Skin of body (tissue), 2 donors: Measurements from ENCODE around the gene AMPD2. TPM values are rescaled to one million over a fixed set of nuclear protein-coding genes. Genes with fewer than 3 reads are reported as not detected.

Source experiments
- DNase-seq: peaks from one replicate; lab custom pipeline; 2025; lab: John Stamatoyannopoulos, UW
- total RNA-seq: library from RNA; depleted of rRNA; stranded (reverse); fragments of >200 nt; gene quantifications from one replicate; pipeline ENCODE4 v1.2.3, GENCODE V29; 2014

The AMPD2 gene
- total RNA-seq, 1 donor from 2014 or later = 29.9 TPM

DNA sequence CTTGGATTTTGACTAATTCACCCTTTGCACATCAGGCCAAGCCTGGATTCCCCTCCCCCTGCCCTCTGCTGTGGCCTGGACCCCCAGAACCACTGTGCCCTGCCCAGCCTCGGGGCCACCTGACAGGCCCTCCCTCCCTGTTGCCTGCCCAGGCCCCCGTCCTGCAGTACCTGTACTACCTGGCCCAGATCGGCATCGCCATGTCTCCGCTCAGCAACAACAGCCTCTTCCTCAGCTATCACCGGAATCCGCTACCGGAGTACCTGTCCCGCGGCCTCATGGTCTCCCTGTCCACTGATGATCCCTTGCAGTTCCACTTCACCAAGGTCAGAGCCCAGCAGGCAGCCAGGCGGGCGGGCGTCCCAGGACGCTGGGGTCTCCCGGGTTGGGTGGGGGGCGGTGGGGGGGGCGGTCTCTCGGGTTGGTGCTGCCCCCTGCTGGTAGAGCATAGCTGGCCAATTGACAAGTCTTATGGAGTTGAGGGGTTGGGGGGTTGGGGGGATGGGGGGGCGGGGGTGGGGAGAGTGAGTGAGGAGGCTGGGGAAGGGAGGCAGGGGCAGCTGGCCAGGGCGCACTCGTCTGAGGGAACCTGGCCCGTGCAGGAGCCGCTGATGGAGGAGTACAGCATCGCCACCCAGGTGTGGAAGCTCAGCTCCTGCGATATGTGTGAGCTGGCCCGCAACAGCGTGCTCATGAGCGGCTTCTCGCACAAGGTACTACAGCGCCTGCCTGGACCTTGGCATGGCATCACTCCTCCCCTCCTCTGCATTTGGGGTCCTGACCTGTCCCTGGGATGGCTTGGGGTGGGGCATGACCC, 10.7 kb downstream of the AMPD2 start:
- no peak for DNase-seq

DNA sequence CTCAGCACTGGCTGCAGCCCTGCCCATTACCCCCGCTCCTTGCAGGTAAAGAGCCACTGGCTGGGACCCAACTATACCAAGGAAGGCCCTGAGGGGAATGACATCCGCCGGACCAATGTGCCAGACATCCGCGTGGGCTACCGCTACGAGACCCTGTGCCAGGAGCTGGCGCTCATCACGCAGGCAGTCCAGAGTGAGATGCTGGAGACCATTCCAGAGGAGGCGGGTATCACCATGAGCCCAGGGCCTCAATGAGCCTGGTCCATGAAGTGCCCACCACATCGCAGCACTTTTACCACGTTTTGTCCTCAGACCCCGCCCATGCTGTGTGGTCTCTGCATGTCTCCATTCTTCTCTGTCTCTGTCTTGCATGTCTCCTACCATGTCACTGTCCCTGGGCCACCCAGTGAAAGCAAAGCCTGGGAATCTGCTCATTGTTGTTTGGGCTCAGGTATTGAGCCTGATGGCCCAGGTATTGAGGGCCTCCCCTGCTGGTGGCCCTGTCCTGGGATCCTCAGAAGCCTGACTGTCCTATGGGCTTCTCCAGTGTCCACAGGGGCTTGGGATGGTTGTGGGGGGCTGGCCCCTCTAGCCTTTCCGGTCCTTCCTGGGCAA, 11.4 kb downstream of the AMPD2 start:
- DNase-seq = no peak

DNA sequence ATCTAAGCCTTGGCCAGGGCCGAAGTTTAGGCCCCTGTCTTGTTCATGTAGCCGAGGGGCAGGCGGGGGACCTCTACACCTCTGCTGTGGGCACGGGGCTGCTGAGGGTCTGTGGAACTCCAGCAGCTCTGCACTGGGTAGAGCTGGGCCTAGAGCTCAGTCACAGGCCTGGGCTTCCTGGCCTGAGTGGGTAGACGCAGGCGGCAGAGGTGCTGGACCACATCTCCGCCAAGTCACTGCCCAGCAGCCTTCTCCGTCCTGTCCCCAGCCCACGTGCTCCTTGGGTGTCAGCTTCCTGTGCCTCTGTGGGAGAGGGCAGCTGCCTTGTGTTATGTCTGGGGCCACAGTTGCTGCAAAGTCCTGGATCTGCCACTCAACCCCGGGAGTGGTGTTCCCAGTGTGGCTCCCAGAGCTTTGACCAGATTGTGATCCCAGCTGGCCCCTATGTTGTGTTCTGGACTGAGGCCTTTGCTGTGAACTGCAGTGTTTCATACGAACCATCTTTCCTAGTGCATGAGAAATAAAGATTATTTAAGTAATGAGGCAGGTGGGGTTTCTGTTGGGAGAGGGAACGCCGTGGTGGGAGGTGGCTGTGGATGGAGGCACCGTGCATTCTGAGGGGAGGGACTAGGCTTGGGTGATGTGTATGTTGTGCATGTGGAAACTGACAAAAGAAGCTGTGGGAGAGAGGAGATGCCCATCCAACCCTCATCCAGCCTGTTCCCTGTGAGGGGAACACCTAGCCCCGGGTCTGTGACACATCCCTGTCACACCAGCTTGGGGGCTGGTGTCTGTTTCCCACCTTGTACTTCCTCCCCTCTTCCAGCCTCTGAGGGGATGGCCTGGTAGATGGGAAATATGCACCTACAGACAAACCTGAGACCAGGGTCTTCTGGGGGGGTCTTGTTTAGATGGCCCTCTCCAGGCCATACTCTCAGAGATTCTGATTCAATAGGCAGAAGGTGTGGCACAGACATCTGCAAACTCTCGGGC, 12.2 kb downstream of the AMPD2 start:
- DNase-seq = no peak

DNA sequence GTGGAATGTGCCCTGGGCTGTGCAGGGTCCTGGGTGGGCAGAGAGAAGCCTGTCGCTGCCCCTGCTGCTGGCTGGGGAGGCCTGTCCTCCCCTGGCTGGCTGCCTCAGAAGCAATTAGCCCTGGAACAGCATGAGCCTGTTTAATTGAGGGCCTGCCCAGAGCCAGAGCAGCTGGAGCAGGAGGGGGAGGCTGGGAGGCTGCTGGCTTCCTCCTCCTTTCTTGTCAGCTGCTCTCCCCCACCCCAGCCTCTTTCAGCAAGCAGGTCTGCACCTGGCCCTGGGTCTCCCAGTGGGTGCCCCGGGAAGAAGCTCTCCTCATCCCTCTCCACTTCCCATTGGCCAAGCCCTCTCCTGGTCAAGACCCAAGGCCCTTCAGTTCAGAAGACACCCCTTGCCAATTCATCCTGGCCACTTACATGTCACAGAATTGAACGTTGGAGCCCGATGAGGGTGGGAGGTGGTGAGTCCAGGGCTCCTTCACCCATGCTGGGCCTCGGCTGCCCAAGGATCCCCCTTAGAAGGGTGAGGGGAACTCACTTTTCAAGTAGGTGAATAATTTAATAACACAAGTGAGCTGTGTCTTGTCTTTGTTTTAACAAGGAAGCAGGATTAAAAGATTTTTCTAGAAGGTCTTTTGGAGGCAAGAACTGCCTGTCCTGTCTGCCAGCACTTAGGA, 13.2 kb downstream of the AMPD2 start:
- DNase-seq = no peak

DNA sequence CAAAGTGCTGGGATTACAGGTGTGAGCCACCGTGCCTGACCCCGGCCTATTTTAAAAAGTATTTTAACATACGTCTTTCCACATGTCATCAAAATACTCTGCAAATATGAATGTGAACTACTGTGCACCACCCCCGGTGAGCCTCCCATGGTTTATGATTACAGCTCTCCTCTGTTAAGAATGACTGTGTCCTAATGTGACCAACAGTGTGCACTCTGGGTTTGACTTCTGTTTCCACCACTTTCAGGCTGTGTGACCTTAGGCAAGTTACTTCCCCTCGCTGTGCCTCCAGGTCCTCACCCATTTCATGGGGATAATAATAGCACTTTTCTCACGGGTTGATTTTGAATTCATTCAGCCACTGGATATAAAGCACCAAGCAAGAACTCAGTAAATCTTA, 14.7 kb downstream of the AMPD2 start:
- DNase-seq = no peak

DNA sequence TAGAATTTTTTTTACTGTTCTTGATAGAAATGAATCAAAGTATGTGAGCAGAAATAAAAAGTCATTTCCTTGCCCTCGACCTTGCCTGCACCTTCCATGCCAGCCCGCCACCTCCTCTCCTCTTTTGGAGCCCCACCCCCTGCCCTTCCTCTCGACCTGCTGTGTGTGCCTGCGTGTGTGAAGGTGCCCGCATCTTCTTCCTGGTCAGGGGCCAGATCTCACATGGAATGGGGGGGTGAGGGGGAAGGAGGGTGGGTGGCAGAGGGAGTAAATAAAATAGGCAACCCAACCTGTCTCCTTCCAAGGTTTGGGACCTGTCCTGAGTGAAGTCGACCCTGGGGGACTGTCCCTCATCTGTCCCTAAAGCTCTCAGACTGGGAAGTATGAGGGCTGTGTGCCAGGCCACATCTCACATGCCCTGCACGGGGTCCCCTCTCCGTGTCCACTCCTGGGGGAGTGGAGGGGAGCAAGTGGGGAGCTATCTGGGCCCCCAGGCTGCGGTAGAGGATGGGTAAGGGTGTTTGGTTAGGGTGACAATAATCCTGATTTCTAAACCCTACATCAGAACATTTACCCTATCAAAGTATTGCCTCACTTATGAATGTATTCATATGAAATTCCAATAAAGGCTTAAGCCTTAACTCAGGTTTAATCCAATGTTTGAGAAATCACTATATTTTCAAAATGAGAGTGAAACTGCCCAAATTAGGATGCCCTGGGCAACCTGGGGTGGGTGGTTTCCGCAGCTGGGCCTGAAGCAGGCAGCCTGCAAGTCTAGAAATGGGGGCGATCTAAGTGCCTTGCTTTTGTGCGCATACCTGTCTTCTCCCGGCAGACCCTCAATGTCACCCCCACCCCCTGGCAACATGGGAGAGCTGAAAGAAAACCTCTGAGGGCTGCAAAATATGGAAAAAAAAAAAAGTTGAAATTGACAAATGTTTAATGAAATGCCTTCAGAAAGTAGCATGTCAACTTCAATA, 15.4 kb downstream of the AMPD2 start:
- no peak for DNase-seq

DNA sequence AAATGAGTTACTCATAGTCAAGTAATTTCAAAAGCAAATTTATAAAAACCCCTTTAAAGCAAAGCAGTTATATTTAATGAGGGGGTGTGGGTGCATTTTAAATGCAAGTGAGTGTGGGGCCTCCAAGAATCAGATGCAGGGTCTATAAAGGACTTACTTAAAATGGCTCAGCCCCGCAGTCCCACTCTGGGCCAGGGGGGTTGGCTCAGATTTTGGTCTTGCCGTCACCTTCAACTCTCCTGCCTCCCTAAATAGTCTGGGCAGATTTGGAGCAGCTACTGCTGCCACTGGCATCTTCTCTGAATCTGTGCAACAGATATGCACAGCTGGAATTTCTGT, 16.2 kb downstream of the AMPD2 start:
- no peak for DNase-seq

DNA sequence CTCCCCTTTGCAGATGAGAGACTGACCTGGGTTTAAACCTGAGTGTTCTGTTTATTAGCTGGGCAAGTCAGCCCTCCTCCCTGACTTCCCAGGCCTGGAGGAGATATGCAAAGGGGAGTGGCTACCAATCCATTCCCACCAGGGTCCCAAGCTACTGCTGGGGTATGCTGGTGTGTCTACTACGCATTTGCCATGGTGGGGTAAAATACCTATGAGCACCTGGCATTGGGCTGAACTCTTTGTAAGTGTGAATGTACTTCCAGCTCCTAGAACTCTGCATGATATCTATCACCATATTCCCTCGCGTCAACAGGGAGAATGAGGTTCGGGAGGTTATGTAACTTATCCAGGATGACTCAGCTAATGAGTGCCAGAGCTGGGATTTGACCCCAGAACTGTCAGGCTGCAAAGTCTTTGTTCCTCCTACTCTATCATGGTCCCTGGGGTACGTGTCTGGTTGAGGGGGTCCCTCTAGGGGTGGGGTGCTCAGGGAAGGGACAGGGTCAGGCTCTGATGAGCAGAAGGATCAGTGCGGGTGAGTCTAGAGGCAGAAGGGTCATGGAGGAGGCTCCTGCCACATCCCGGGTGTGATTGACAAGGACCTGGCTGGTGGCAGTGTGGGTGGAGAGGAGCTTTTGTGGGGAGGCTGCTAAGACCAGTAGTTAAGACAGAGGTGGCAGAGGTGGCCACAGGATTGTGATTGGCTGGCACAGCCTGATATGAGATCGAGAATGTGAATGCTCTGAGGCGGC, 16.7 kb downstream of the AMPD2 start:
- DNase-seq = no peak

DNA sequence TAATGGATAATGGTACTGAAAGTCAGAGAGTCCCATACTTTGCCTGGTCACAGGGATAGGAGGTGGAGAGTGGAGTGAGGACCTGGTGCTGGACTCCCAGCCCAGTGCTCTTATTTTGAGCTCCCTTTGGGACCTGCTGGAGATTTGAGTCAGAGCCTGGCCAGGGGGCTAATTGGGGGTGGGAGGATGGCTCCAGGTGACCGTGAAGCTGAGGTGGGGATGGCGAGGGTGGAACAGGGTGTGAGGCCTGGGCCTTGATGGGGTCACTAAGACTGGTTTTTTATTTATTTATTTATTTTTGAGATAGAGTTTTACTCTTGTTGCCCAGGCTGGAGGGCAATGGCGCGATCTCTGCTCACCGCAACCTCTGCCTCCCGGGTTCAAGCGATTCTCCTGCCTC, 17.8 kb downstream of the AMPD2 start:
- no peak for DNase-seq

DNA sequence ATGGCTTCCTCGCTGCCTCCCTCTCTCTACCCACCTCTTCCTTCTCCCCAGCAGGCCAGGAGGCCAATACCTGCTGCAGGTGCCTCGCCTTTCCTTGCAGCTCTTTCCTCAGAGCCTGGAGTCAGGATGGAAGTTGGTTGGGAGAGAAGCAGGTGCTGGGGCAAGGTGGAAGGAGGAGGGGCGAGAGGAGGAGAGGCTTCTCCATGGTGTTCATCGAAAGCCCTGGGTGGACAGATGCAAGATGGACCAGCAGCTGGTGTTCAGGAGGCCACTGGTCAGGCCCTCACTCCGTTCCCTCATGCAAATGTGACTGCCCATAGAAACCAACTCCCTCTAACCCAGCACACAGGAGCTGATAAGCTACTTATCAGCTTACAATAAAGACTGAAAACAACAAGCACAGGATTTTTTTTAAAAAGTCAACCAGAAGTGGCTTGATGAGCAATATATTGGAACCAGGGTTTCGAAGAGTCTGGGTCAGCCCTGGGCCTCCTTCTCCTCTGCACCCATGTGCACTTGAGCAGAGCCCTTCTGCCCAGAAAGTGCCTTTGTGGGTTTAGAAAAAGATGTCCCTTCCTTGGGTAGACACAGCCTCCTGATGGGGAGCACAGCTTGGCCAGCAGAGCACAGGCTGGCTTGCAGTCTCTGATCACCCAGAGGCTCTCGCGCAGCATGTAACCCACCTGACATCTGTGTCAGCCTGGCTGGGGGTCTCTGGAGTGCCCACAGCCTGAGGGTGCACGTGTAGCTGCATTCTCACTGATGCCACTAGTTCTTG, 19.6 kb downstream of the AMPD2 start:
- no peak for DNase-seq

DNA sequence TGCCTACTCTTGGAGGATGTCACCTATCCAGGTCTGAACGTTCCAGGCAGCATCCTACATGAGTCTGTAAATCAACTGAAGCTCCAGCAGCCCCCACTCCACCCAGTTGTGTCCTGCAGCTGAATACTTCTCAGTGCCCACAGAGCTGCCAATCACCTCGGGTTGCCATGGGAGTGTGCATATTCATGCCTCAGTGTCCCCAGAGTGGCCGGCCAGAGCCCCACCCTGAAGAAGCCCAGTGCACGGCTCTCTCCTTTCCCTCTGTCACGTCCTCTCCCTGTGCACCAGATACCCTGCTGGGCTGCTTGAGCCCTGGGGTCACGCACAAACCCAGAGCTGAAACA, 20.2 kb downstream of the AMPD2 start:
- DNase-seq = no peak

DNA sequence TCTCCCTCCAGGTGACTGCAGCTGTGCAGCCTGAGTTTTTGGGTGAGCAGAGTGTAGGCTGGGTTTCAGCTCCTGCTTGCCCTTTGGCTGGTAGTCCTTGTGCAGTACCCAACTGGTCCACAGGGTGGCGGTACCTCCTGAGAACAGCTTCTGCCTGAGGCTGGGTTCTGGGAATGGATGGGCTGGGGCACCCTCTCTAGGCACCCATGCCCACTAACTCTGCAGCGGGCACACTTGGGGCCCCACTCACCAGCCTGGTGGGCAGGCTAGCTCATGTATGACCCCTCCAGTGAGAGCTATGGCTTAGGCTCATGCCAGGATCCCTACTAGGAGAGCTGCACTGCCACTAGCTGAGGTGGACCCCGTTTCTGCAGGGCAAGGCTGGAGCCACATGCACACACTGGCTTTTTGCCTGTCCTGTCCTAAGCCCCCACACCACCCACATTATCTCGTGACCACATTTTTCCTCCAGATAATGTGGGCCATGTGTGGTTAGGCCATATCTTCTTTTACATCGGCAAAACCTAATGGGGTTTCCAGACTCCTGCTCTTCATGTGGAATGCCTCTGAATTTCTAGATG, 20.7 kb downstream of the AMPD2 start:
- DNase-seq = peak; percentile 24

DNA sequence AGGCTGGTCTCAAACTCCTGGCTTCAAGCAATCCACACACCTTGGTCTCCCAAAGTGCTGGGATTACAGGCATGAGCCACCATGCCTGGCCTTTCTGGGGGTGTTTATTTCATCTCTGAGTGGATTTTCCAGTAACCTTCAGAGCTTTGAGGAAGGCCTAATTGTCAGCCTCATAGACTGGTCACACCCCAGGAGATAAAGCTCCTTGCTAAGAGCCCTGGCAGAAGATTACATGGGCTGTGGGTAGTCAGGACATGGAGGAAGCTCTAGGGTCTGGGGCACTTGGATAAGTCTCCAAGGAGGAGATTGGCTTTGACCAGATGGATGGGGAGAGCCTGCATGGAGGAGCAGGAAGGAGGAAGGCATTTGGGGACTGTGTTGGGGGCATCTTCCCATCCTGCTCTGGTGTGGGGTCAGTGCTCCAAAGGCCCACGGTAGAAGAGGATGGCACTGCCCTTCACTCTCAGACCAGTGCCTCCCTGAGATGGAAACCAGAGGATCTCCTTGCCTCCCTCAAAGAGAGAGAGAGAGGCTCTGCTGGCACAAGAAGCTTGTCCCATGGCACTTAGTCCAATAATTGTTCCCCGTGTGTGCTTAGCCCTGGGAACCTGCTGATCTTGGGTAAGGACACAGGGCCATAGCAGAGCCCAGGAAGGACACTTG, 21.6 kb downstream of the AMPD2 start:
- DNase-seq = no peak

DNA sequence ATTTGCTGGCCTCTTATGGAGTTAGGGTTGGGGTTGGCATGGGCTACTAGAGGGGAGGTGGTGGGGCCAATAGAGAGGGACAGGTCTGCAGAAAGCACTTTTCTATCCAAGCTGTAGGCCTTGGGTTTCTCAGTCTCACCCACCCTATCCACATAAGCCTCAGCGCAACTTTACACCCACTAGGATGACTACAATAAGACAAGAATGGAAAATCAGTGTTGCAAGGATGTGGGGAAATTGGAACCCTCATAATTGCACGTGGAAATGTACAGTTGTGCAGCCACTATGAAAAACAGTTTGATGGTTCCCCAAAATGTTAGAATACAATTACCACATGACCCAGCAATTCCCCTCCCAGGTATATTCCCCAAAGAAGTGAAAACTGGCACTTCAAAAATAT, 22.2 kb downstream of the AMPD2 start:
- no peak for DNase-seq

DNA sequence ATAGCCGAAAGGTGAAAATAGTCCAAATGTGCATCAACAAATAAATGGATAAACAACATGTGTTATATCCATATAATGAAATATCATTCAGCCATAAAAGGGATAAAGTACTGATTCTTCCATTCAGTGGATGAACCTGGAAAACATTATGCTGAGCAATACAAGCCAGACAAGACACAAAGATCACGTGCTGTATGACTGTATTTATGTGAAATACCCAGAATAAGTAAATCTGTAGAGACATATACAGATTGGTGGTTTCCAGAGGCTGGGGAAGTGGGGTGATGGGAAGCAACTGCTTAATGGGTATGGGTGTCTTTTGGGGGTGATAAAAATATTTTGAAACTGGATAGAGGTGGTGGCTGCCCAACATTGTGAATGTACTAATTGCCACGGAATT, 23.0 kb downstream of the AMPD2 start:
- DNase-seq = no peak

DNA sequence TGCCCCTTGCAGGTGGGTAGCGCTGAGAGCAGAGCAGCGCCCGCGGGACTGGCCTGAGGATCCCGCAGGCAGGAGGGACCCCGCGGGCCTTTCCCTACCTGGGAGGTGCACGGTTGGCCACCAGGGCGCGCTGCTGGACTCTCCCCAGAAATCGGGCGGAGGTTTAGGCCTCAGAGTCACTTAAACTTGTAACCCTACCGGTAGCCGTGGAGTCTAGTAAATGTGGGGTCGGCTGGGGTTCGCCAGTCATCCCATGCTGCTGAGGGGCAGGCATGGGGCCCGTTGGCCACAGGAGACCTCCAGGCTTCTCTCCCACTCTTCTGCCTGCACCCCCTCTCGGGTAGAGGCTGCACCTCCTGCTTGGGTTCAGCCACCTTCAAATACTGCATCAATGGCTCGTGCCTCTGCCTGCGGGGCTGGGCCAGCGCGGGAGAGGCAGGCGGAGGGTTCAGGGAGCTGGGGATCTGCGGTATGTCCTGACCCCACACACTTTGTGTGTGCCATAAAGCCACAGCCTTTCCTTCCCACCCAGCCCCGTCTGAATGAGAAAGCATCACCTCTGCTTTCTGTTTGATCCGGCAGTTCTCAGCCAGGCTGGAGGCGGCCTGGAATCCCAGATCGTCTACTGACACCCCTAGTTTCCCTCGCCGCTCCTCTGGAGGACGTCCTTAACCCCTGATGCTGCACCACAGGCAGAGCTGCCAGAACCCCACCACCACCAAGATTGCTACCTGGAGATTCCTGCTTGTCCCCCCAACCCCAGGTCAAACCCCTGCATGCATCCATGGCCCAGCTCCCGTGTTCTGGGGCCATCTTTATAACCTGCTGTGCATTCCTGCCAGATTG, 24.0 kb downstream of the AMPD2 start:
- peak; percentile 14 for DNase-seq

DNA sequence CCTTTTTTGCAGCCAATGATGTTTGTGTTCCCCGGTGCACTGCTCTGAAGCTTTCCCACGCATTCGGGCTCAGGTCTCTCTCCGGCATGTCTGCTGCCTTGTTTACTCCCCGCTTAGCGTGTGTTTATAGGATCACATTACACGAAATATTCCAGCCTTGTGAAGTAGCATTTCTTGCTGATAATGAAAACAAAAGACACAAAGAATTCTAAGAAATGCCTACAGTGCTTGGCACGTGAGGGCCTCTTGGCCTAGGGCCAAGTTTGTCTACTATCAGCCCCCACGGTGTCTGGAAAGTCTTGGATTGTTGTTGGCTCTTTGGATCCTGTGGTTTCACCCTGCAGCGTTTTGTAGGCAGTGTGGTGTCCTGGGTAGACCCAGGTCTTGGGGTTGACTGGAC, 25.0 kb downstream of the AMPD2 start:
- no peak for DNase-seq
